SKM-1 treated with dmso at 0.1 percent for 144 hours (cell line): ENCODE data around the gene SPG7.

Source experiments
- DNase-seq: peaks from one replicate; lab custom pipeline; 2025; ENCODE audit not compliant: unreplicated experiment; lab: John Stamatoyannopoulos, UW

Gene SPG7

DNA sequence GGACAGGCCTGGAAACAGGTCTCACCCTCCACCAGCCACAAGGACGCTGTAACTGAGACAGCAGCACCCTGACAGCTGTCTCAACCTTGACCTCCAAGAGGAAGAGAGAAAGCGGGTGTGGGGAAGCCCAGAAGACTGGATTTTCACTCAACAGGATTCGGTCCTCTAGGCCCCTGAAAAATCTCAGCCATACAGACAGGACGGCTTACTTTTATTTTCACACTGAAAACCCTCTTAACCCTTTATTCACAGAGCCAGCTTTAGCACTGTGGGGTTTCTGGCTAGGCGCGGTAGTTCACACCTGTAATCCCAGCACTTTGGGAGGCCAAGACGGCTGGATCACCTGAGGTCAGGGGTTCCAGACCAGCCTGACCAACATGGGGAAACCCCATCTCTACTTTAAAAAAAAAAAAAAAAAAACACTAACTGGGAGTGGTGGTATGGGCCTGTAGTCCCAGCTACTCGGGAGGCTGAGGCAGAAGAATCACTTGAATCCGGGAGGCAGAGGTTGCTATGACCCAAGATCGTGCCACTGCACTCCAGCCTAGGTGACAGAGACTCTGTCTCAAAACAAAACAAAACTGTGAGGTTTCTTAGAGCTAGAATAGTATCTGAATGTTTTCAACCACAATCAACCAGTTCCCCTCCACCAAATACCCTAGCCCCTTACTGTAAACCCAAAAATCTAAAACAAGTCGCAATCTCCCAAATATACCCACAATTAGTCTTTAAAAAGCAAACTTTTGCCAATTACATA is 23.1 kb upstream of the SPG7 start:
- DNase-seq, result no peak

DNA sequence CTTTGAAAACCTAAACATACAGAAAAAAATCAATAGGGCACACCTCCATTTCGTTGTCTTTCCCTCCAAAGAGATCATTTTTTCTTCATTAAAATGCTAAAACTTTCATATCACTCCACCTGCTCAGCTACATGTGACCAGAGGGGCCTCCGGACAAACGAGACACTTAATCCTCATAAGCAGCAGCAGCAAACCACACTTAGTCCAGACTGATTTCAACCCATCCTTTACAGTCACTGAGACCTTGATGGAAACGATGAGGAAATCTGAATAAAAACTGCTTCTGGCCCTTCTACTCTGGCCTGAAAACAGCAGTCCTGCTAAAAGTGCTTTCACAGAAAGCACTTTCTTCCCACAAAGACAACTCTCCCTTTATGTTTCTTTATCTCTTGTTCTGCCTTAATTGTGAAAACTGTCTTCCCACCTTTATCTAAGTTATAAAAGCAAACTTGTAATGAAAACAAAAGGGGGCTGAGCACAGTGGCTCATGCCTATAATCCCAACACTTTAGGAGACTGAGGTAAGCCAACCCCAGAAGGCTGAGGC is 22.4 kb upstream of the SPG7 start:
- DNase-seq, result no peak

DNA sequence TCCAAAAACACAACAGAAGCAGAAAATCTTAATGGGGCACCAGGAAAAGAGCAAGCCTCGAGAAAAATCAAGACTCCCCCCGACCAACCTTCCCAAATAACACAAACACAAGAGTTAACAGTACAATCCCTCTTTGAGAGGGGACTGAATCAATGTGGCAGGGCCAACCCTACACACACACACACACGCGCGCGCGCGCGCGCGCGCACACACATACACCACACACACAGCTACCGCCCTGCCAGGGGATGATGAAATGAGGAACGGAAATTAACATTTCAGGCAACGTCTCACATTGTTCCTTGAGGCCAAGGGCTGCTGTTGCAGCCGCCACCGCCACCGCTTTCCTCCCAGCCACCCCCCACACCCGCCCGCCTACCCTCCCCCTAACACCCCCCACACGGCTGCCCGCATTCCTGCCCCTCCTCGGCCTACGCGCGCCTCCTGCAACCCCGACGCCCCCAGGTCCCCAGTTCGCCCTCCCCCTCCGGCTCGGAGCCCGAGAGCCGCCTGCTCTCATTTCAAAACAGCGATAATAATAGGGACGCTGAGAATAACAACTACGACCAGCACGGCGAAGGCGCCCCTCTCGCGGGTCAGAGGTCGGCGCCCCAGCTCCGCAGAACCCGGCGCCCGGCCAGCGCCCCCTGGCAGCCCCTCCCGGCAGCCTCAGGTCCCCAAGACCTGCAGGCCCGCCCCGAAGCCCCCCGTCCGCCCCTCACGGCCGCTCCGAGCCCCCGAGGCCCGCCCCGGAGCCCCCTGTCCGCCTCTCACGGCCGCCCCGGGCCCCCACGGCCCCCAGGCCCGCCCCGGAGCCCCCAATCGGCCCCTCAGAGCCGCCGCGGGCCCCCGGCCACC is 18.9 kb upstream of the SPG7 start:
- DNase-seq, result peak; percentile 90

DNA sequence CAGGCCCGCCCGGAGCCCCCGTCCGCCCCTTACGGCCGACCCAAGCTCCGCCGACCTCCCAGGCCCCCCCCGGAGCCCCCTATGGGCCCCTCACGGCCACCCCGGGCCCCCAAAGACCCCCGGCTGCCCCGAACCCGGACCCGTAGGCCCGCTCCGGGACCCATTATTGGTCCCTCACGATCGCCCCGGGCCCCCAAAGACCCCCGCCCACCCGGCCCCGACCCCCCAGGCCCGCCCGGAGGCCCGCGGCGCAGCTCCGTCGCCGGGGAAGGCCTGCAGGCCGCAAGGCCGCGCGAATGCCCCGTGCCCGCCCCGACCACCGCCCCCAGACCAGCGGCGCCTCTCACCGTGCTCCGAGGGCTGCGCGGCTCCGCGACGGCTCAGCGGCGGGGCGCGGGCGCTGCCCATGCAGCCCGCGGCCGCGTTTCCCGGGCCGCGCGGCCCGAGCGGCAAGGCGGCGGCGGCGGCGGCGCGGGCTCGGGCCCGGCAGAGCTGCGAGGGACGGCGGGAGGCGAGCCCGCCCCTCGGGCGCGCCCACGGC is 18.2 kb upstream of the SPG7 start:
- no peak for DNase-seq

DNA sequence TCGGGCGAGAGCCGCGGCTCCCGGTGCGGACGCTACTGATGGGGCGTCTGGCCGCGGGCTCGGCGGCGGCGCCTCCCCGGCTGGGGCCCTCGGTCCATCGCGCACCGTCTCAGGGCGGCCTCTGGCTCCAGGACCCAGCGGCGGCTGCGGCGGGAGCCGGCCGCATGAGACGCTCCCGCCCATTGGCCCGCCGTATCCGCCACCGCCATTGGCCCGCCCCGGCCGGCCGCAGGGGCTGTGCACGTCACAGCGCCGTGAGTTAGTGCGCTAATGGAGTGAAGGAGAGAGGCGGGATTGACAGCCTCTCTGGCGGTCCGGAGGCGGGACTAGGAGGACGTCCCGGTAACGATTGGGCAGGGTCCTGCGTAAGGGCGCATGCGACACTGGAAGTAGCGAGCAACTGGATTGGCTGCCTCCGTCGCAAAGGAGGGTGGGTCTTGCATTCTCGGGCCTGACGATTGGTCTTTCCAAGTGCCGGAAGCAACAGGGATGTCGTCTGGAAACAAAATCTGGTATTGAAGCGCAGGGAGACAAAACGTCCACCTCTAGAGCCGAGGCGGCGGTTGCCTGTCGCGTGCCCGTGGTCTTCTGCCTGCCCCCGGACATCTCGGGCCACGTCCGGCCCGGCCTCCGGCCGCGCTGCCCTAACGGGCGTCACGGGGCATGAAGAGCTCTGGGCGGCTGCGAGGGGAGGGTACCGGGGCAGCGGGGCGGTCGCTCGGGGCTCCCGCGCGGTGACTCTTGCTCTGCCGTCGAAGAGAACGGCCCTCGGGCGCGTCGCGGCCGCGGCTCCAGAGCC is 17.6 kb upstream of the SPG7 start, which contains the start of gene ANKRD11:
TSS of gene ANKRD11 (minus strand) at position 123 of the 799 bp plus-strand sequence. CDS start 173,542 bp downstream, outside the sequence.
- peak; percentile 99 for DNase-seq

DNA sequence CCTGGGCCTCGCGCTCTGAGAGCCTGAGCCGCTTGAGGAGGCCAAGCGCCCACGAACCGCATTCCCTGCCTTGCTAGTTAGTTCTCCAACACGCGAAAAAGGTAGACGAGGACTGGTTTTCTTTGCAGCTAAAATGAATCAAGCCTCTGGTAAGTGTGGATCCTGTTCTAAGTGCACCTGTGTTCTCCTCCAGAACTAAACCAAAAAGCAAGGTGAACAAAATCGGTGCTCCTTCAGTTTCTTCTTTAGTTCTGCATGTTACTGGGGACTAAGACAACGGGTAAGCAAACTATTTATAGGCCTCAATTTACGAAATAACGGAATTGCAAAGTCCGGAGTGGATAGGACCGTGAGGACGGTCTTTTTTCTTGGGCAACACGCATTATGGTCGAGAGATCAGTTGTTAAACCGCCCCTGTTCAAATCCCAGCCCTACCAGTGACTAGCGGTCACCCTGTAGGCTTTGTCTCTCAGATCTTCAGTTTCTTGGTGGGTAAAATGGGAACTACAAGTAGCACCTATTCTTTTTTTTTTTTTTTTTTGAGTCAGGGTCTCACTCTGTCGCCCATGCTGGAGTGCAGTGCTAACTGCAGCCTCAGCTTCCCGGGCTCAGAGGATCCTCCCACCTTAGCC is 16.8 kb upstream of the SPG7 start:
- DNase-seq, result peak; percentile 44

DNA sequence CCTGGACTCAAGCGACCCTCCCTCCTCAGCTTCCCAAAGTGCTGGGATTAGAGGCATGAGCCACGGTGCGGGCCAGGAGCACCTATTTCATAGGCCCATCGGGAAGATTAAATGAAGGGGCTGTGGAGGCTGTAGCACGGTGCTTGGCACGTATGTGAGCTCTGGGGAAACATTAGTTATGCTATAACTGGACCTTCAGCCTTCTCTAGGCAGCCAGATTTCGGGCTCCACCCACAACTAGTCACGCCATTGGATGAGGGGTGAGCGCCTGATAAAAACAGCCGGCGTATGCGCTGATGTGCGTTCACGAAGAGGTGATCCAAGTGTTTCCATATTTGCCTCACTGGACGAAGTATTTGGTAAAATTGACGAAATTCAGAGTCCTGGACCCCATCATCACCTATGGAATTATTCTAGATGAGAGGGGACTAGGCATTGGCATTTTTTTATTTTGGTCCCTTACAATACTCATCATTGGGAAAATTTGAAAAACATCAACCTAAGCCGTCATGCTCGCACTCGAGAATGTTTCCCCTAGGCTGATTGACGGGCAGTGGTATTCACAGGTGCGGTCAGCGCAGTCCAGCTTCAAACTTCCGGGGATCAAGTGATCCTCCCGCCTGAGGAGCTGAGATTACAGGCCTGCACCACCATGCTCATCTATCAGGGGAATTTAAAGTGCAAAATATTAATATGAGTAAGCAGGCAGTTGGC is 16.1 kb upstream of the SPG7 start:
- DNase-seq, result no peak

DNA sequence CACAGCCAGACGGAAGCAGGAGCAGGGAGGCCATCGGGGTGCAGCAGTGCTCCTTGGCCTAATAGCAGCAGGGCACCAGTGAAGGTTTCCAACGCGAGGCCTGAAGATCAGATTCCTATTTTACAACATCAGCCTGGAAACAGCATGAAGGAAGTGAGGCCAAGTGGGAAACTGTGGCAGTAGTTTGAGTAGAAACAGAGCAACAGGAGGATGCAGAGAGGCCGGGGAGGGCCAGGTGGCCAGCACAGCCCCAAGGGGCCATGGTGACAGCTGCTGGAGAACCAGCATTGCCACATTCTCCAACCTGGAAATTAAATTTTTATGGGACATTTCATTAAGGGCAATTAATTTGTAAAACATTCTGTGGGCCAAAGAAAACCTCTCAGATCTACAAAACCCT is 14.4 kb upstream of the SPG7 start:
- DNase-seq, result no peak

DNA sequence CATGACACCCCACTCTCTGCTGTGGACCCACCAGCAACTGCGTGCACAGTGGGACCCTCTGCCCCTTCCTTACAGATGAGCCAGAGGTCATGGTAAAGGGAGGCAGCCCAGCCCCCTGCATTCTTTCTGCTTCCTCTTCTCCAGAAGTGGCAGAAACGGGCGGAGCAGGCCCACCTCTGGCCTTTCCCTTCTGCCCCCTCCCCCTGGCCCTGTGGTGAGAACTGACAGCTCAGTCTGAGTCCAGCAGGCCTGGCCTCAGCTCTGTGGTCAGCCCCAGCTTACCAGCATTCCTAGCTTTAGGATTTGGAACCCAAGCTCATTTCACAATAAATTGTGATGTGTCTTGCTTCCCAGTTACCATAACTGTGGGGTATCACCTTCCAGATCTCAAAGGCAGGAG is 13.1 kb upstream of the SPG7 start:
- no peak for DNase-seq

DNA sequence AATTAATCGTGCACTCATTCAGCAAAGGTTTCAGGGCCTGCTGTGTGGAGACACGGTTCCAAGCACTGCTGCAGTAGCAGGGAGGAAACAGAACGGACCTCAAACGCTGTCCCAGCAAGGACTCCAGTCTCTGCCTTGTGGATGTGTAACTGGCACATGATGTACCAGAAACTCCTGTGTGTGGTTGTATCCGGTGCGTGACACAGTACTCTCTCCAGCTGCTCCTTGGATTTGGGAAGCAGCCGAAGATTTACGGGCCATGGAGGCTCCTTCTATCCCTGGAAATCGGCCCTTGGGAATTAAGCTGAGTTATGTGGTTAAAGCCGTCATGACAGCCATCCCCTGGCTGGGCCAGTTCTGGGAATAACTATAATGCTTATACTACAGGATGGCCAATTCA is 9.4 kb upstream of the SPG7 start:
- no peak for DNase-seq

DNA sequence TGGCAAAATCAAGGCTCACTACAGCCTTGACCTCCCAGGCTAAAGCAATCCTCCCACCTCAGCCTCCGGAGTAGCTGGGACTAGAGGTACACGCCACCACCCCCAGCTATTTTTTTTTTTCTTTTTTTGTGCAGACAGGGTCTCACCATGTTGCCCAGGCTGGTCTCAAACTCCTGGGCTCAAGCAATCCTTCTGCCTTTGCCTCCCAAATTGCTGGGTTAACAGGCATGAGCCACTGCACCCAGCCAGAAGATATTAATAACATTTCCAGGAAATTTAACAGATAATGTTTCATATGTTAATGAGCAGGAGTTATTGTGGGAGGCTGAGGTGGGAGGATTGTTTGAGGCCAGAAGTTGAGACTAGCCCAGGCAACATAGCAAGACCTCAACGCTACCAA is 8.4 kb upstream of the SPG7 start:
- no peak for DNase-seq

DNA sequence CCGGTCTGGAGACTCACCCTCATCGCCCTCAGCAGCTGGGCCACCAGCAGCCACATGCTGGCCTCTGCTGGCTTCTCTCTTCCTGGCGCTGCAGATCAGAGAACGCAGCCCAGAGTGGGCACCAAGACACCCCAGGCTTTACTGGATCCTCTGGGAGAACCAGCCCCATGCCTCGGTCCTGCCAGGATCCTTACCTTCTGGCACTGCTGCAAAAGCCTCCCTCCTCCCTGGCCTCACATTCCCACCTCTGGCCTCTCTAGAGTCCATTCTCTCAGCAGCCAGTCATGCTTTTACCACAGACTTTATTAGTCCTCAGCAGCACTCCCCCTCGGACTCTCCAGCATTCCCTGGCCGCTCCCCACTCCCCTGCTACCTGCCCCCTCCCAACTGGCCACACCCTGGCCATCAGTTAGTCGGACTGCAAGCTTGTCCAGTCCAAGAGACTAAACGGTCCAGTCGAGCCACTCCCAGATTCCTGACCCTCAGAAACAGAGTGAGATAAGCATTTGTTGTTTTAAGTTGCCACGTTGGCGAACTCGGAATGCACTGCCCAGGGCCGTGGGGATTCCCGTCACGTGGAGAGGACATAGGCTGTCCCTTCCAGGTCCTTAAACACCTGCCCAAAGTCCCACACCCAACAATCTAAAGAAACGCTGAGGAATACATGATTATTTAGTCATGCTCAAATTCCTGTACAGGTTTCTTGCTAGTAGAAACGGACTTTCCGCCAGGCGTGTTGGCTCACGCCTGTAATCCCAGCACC is 5.9 kb upstream of the SPG7 start:
- DNase-seq, result no peak

DNA sequence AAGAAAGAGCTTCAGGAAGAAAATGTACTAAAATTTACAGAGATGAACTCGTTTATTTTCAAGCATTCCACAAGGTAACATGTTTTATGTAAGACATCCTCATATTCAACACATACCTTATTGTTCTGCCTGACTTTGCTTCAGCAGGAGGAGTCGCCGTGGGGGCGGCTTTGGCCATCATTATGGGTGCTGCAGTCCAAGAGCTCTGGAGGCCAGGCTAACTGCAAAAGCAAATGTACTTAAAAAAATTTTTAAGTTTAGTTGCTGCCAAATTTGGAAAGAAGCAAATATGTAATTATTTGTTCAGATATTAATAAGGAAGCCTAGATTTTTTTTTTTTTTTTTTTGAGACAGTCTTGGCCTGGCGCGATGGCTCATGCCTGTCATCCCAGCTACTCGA is 4.1 kb upstream of the SPG7 start:
- no peak for DNase-seq

DNA sequence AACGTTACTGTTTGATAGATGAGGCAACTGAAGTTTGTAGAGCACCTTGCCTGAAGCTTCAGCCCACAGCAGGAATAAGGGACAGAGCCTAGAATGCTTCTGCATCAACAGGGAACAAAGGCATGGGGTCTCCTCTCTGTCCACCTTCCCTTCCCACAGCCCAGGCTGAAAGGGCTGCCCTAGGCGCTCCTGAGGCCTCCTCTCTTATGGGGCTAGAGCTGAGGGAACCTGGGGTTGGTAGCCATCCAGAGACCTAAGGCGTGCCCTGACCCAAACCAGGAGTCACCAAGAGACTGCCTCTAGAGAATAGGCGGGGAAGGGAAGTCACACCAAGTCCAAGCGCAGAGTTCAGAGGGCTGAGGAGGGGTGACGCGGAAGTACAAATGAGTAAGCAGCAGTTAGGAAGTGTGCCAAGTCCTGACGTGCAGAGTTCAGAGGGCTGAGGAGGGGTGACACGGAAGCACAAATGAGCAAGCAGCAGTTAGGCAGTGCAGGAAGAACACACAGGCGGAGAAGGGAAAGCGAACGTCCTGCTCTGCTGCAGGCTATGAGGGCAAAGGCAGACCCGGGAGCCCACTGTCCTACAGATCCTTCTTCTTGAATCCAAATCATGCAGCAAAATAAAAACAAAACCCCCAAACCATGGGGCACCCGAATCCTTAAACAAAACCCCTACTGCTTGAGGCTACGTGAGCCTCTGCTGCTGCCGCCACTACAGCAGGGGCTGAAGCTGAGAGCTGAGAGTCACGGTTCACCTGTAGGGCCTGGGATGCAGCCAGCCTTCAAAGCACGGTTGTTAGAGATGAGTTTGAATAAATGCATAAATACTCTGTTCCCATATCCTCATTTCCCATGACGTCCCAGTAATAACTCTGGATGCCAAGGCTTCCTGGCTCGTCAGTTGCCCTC is 2.7 kb upstream of the SPG7 start:
- peak; percentile 99 for DNase-seq

DNA sequence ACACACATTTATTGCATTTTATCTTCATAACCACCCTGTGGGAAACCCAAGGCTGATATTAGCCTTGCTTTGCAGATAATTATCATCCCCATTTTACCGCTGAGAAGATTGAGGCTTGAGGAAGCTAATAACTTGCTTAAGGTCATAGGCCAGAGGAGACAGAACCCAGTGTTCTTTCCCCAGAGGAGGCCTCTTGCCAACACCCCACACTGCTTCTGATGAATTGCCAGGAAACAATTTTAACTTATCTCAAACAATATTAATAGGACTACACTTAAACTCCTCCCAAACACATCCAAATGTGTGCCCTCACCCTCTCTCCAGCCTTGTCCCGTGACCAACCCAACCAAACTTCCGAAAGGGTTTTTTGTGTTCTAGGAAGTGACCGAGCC is 2.1 kb upstream of the SPG7 start:
- no peak for DNase-seq

DNA sequence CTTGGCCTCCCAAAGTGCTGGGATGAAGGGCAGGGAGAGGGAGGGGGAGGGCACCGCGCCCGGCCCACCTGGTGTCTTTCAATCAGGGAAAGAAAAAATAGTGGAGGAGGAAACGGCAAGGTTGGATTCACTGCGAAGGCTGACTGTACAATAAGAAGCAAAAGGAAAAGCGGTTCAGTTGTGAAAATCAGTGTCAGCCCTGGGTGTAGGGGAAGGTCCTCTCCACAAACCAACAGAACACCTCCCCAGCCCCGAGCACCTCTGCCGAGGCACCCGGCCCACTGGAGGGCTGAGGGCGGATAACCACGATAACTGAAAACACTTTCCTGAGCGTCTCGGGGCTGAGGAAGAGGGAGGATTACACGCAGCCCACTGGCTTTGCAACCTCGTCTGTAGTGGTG is 1.4 kb upstream of the SPG7 start:
- DNase-seq, result no peak

DNA sequence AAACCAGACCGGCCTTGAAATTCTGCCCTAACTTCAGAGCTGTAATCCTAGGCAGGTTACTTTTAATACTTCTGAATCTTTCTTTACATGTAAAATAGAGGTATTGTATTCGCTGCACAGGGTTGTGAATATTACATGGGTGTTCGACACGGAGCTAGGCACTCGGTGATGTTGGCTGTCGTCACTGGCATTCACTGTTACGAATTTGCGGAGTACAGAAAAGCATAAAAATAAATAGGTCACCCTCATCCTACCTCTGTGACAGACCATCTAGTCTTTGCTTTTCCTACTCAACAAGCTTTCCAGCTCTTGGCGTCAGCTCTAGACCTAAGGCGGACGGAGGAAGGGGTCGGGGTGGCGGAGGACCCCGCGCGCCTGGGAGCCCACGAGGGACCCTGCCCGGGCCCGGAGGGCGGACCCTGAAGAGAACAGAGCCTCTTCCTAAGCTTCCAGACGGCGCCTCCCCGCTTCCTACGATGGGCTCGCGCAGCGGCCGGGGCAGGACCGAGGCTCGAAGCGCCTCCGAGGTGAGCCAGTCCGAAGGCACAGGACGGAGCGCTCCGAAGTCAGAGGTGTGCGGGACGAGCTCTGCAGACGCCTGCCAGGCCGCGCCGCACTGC is 879 bp upstream of the SPG7 start:
- no peak for DNase-seq

DNA sequence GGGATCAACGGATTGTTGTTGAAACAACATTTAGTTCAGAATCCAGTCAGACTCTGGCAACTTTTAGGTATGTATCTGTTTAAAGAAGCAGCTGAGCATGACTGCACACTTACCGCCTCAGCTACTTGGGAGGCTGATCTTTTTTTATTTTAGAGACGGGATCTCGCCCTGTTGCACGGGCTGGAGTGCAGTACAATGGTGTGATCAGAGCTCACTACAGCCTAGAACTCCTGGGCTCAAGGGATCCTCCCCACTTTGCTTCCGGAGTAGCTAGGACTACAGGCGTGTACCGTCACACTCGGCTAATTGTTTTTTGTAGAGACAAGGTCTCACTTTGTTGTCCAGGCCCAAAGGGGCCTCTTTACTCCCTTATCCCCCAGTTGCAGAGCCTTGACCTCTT is 2.3 kb downstream of the SPG7 start:
- no peak for DNase-seq
